Measurements from ENCODE around the gene RABAC1. TPM values are rescaled to one million over a fixed set of nuclear protein-coding genes. Genes with fewer than 3 reads are reported as not detected.
A peak's percentile ranks its signal among the peaks of the same experiment; 100 is the strongest.

The RABAC1 gene
- total and polyA plus RNA-seq, 9 of the 15 experiments (the other 6 are each of a cell fraction or from before 2014, with no cell fraction given) = 2.4 to 28.1 (median 9.3) TPM

DNA sequence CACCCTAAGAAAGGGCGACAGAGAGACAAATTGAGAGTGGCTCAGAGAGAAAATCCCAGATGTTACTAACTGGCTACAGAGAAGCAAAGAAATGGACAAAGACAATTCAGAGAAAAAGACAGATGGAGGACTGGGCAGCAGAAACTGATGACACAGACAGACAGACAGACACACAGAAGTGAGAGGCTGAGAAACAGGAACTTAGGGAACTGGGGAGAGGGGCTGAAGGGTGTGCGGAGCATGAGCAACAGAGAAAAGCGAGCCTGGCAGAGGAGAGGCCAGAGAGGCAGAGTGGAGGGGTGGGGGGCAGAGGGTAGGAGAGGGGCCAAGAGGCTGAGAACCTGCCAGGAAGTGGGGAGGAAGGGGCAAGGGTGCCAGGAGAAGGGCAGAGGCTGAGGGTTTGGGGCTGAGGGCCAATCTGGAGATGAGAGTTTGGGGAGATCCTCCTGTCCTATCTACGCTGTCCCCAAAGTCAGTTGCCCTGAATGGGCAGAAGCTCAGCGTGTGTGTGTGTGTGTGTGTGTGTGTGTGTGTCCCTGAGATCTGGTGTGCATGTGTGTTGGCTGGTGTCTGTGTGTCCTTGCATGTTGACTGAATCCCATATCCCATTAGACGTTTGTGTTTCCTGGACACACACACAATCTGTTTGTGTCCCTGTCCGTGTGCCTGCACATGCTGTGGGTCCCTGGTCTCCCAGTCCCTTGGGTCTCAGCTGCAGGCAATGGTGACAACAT is 25.3 kb downstream of the RABAC1 start:
- intact Hi-C loops (cut with micrococcal nuclease) = loop anchor here (1.0 kb wide), 1 partner anchor 61 kb away; no protein-coding TSS in a partner anchor
- H3K4me2 ChIP-seq (ENCODE audit: insufficient read depth, low read length) = no peak overlapping the region
- ATAC-seq (no peak), DNase-seq (ENCODE audit: extremely low read depth in 1 of 4, low spot score in 3 of 4) (no peak), FAIRE-seq (no peak)
- CTCF ChIA-PET (ENCODE audit: low intra/inter-chr PET ratio) = no interaction called here
- no peaks in the 10 kb centered on the region for H3K9me1 ChIP-seq (ENCODE audit: control insufficient read depth, insufficient read depth, low read length)
- H3K4me3 ChIP-seq = no peak overlapping the region
- BruUV-seq (replicated peaks) = no TSS peak
- peak overlapping the region in 1 of 2 experiments; percentile 75; a peak in 2 of 4 replicates for H3K9ac ChIP-seq (ENCODE audit: insufficient read depth in 1 of 2, low read depth in 2 of 2, low read length in 2 of 2)
- no peak overlapping the region for H2AFZ ChIP-seq (ENCODE audit: low read depth, low read length)
- H3K27ac ChIP-seq (ENCODE audit: extremely low read depth, low read depth, low read length) = no peak overlapping the region; the same call in 2 of the 3 replicates
- H3K79me2 ChIP-seq (ENCODE audit: control insufficient read depth, insufficient read depth, low read length) = peaks cover 6% of the 10 kb centered on the region; the same call in 2 of the 3 replicates
- no peaks in the 10 kb centered on the region for H3K36me3 ChIP-seq (ENCODE audit: control insufficient read depth, insufficient read depth, low read length)
- no peaks in the 10 kb centered on the region for H3K9me3 ChIP-seq (replicated peaks; ENCODE audit: control insufficient read depth, insufficient read depth, low read depth, low read length)
- POLR2A ChIA-PET = interaction anchor here (1.0 kb wide), 2 partner anchors 74 to 107 kb away, joined by 3 read pairs; partner anchors contain the start of gene RPS19
- WGBS (ENCODE audit: insufficient coverage, low coverage, missing lambda C conversion rate) = 25% methylated on average over 6 of the region's 7 CpGs
- in situ Hi-C loops (cut with MboI) = no loop called here
- H3K27me3 ChIP-seq (ENCODE audit: control insufficient read depth in 2 of 2, insufficient read depth in 2 of 2, low read length in 2 of 2) = no peaks in the 10 kb centered on the region
- H4K20me1 ChIP-seq (replicated peaks; ENCODE audit: control insufficient read depth, insufficient read depth, low read length) = 0 out of 2 replicates have a peak, but pooled peaks cover 3% of the 10 kb centered on the region
- peaks cover 35 to 76% of the 10 kb centered on the region in 2 experiments for H3K4me1 ChIP-seq (replicated peaks in 1 of 2; ENCODE audit: control insufficient read depth in 2 of 2, insufficient read depth in 2 of 2, low read length in 2 of 2)
- TF ChIP-seq ZC3H8 (IDR thresholded peaks at IDR 0.05) (no peak), ASH1L (IDR thresholded peaks at IDR 0.05; ENCODE audit: borderline replicate concordance, low read depth, partially characterized antibody) (no peak), SMARCE1 (IDR thresholded peaks at IDR 0.05) (no peak), ZNF277 (CRISPR knock-in tag; IDR thresholded peaks at IDR 0.05; ENCODE audit: borderline replicate concordance) (no peak), EWSR1 (IDR thresholded peaks at IDR 0.05; ENCODE audit: borderline replicate concordance, low read depth, partially characterized antibody) (no peak), HMGXB4 (CRISPR knock-in tag; IDR thresholded peaks at IDR 0.05) (no peak), ZNF212 (CRISPR knock-in tag; IDR thresholded peaks at IDR 0.05) (no peak), TOE1 (IDR thresholded peaks at IDR 0.05; ENCODE audit: borderline replicate concordance) (no peak), TOE1 (CRISPR knock-in tag; IDR thresholded peaks at IDR 0.05; ENCODE audit: borderline replicate concordance, low read depth) (no peak), BRF2 (IDR thresholded peaks at IDR 0.05; ENCODE audit: borderline replicate concordance, insufficient read depth, insufficient read length) (no peak), SOX6 (IDR thresholded peaks at IDR 0.05) (no peak), ILF3 (IDR thresholded peaks at IDR 0.05; ENCODE audit: borderline replicate concordance) (no peak), RAD51 (IDR thresholded peaks at IDR 0.05; ENCODE audit: borderline replicate concordance, low read depth) (no peak), HMG20A (CRISPR knock-in tag; conservative IDR thresholded peaks at IDR 0.05) (no peak)
- TF ChIP-seq, protein P1, sequence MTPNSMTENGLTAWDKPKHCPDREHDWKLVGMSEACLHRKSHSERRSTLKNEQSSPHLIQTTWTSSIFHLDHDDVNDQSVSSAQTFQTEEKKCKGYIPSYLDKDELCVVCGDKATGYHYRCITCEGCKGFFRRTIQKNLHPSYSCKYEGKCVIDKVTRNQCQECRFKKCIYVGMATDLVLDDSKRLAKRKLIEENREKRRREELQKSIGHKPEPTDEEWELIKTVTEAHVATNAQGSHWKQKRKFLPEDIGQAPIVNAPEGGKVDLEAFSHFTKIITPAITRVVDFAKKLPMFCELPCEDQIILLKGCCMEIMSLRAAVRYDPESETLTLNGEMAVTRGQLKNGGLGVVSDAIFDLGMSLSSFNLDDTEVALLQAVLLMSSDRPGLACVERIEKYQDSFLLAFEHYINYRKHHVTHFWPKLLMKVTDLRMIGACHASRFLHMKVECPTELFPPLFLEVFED (CRISPR knock-in tag; conservative IDR thresholded peaks at IDR 0.05) = no peak
